K562 (cell line): ENCODE data around the gene SLC27A6. TPM values are rescaled to one million over a fixed set of nuclear protein-coding genes. Genes with fewer than 3 reads are reported as not detected.

Experiments
- ATAC-seq: fragments of 200-7000 bp; cut with Tn5 transposase; 3 replicates; pipeline ENCODE4 v1.9.1; 2020; ENCODE audit warnings: moderate library complexity
- BruUV-seq: library from RNA; stranded (reverse); fragments of 400-500 nt; replicated peaks from 2 replicates; lab custom pipeline; 2021; lab: Mats Ljungman, UMichigan
- CTCF ChIA-PET: fragments of 300-600 bp; formaldehyde crosslinking; extraction: SDS; loops from one replicate; lab custom pipeline; 2021; ENCODE audit warnings: low intra/inter-chr PET ratio; lab: Yijun Ruan, JAX
- POLR2A ChIA-PET: fragments of 300-600, 350-650 bp; sonication (Branson Sonifier 250); formaldehyde crosslinking; extraction: SDS; loops from one replicate; lab custom pipeline; 2021; ENCODE audit warnings: antibody characterized with exemption, inconsistent platforms; lab: Yijun Ruan, JAX
- DNase-seq, 4 experiments: peaks; one replicate each; pipeline versions ENCODE4 v3.0.0 to v3.0.0-alpha.2; 2011 to 2018; ENCODE audit warnings: low spot score in 3 of 4, mixed read lengths in 3 of 4; ENCODE audit errors: extremely low read depth in 1 of 4
- FAIRE-seq: peaks from 2 replicates; lab custom pipeline; 2011; peaks lifted over from hg19 to GRCh38; lab: Jason Lieb, UNC
- H2AFZ ChIP-seq: 2 replicates; pipeline ENCODE4 v1.6.0; 2011; ENCODE audit warnings: low read depth, low read length, control low read depth, inconsistent platforms
- H3K27ac ChIP-seq: fragments of 200-600 bp; 3 replicates; pipeline ENCODE4 v1.8.0; 2011; ENCODE audit warnings: low read depth, mild to moderate bottlenecking, control low read depth, inconsistent platforms, low read length, moderate library complexity, mixed read lengths; ENCODE audit errors: extremely low read depth
- H3K27me3 ChIP-seq, 2 experiments: fragments of 300-600 bp in 1 of 2; 2 replicates in 1 of 2; 3 replicates in 1 of 2; pipeline versions ENCODE4 v1.6.0 to v1.8.0; 2011; ENCODE audit warnings: inconsistent platforms in 2 of 2, low read length in 2 of 2, mild to moderate bottlenecking in 1 of 2, mixed read lengths in 1 of 2, moderate library complexity in 1 of 2; ENCODE audit not compliant: control insufficient read depth in 2 of 2, insufficient read depth in 2 of 2
- H3K36me3 ChIP-seq: fragments of 300-600 bp; 3 replicates; pipeline ENCODE4 v1.8.0; 2011; ENCODE audit warnings: mild to moderate bottlenecking, low read length, inconsistent platforms; ENCODE audit not compliant: control insufficient read depth, insufficient read depth
- H3K4me1 ChIP-seq, 2 experiments: fragments of 200-600 bp in 1 of 2; replicated peaks in 1 of 2; 2 replicates in 1 of 2; 3 replicates in 1 of 2; pipeline versions ENCODE4 v1.5.1 to v1.8.0; 2011; ENCODE audit warnings: inconsistent platforms in 2 of 2, low read length in 2 of 2, mild to moderate bottlenecking in 1 of 2, mixed read lengths in 1 of 2, moderate library complexity in 1 of 2; ENCODE audit not compliant: control insufficient read depth in 2 of 2, insufficient read depth in 2 of 2
- H3K4me2 ChIP-seq: 2 replicates; pipeline ENCODE4 v1.6.1; 2011; ENCODE audit warnings: low read length, control low read depth, inconsistent platforms, mixed read lengths; ENCODE audit not compliant: insufficient read depth
- H3K4me3 ChIP-seq: fragments of 200-600 bp; sonication (generic), shearing (Covaris generic); 2 replicates; pipeline ENCODE4 v1.5.1; 2016; ENCODE audit warnings: control low read depth, inconsistent platforms
- H3K79me2 ChIP-seq: fragments of 200-600 bp; 3 replicates; pipeline ENCODE4 v1.8.0; 2011; ENCODE audit warnings: low read length, inconsistent platforms; ENCODE audit not compliant: control insufficient read depth, insufficient read depth
- H3K9ac ChIP-seq, 2 experiments: 2 replicates each; pipeline versions ENCODE4 v1.6.0 to v1.6.1; 2011; ENCODE audit warnings: low read depth in 2 of 2, low read length in 2 of 2, control low read depth in 1 of 2, inconsistent platforms in 1 of 2, mild to moderate bottlenecking in 1 of 2, mixed read lengths in 1 of 2; ENCODE audit not compliant: insufficient read depth in 1 of 2
- H3K9me1 ChIP-seq: one replicate; pipeline ENCODE4 v1.6.0; 2011; ENCODE audit warnings: inconsistent platforms, mild to moderate bottlenecking, low read length, moderate library complexity; ENCODE audit not compliant: control insufficient read depth, insufficient read depth
- H3K9me3 ChIP-seq: replicated peaks from 2 replicates; pipeline ENCODE4 v1.5.1; 2011; ENCODE audit warnings: low read depth, low read length, inconsistent platforms; ENCODE audit not compliant: control insufficient read depth, insufficient read depth
- H4K20me1 ChIP-seq: replicated peaks from 2 replicates; pipeline ENCODE4 v1.6.1; 2011; ENCODE audit warnings: low read length, inconsistent platforms, mixed read lengths; ENCODE audit not compliant: control insufficient read depth, insufficient read depth
- FOXK1 ChIP-seq: sonication (generic); formaldehyde crosslinking; IDR thresholded peaks from 2 replicates; pipeline ENCODE4 v1.8.0; 2022; ENCODE audit warnings: missing genetic modification reagents, mild to moderate bottlenecking, borderline replicate concordance
- HDGF ChIP-seq: fragments of 450-650 bp; IDR thresholded peaks from 2 replicates; pipeline ENCODE4 v1.6.1; 2016
- ILK ChIP-seq: fragments of 450-650 bp; IDR thresholded peaks from 2 replicates; pipeline ENCODE4 v1.6.1; 2016; ENCODE audit warnings: missing genetic modification characterization, low read depth, mild to moderate bottlenecking, missing compliant biosample characterization, moderate library complexity, borderline replicate concordance
- MCM2 ChIP-seq: fragments of 450-650 bp; IDR thresholded peaks from 2 replicates; pipeline ENCODE4 v1.6.1; 2017; ENCODE audit warnings: low read depth, mild to moderate bottlenecking
- NFIC ChIP-seq: fragments of 450-650 bp; IDR thresholded peaks from 2 replicates; pipeline ENCODE4 v1.6.1; 2017; ENCODE audit warnings: mild to moderate bottlenecking, inconsistent platforms
- NRF1 ChIP-seq, 2 experiments: fragments of 450-650 bp; IDR thresholded peaks in 1 of 2; conservative IDR thresholded peaks in 1 of 2; 2 replicates each; pipeline ENCODE4 v1.6.1; 2014; ENCODE audit warnings: mild to moderate bottlenecking in 2 of 2
- PML ChIP-seq: IDR thresholded peaks from 2 replicates; pipeline ENCODE4 v1.6.1; 2012; ENCODE audit warnings: low read length, inconsistent platforms
- RBM34 ChIP-seq: fragments of 200-400 bp; formaldehyde crosslinking; IDR thresholded peaks from 2 replicates; pipeline ENCODE4 v1.6.1; 2018; ENCODE audit warnings: low read length, borderline replicate concordance; ENCODE audit not compliant: insufficient read depth
- WGBS: fragments of 100-300 bp; shearing (Covaris generic); methylation state at CpG from one replicate; pipeline ENCODE4 v1.1.6; 2016; ENCODE audit warnings: low coverage, mixed read lengths; ENCODE audit not compliant: insufficient coverage; ENCODE audit errors: missing lambda C conversion rate; 5-methylcytosine and 5-hydroxymethylcytosine counted together
- in situ Hi-C: fragments of 300-500 bp; cut with MboI; formaldehyde crosslinking; loops from 4 replicates; pipeline ENCODE4 v1.15.0; 2018; ENCODE audit warnings: inconsistent platforms, mixed read lengths
- intact Hi-C: fragments of 100-400 bp; cut with micrococcal nuclease; formaldehyde crosslinking; loops from 2 replicates; pipeline ENCODE4 v1.14.2; 2022
- polyA plus RNA-seq, 8 experiments: library from polyadenylated mRNA; depleted of rRNA in 4 of 8; stranded (reverse) in 5 of 8; unstranded in 3 of 8; fragments of >200 nt; fragmentation: Nextera tagmentation in 2 of 8; fragmentation: Illumina TruSeq in 1 of 8; extraction: Ambion mirVana in 2 of 8; extraction: Trizol in 1 of 8; gene quantifications; 2 replicates each; pipeline versions ENCODE4 v1.2.1 to v1.2.3, GENCODE V29; 2011 to 2014; ENCODE audit warnings: inconsistent platforms in 1 of 8, missing spikeins in 1 of 8
- total RNA-seq, 7 experiments: library from RNA; depleted of rRNA in 6 of 7; stranded (reverse); fragments of >200 nt in 6 of 7; fragmentation: Illumina TruSeq in 2 of 7; extraction: Trizol in 2 of 7; gene quantifications; 2 replicates each; pipeline versions ENCODE4 v1.2.1 to v1.2.3, GENCODE V29; 2011 to 2021; ENCODE audit warnings: low replicate concordance in 1 of 7
- TF ChIP-seq, protein P1 (sequence below): fragments of 250-450 bp; sonication (Bioruptor Pico); IDR thresholded peaks from 2 replicates; pipeline ENCODE4 v1.5.0; 2020; ENCODE audit warnings: mild to moderate bottlenecking
- TF ChIP-seq, protein P2 (sequence below), 2 experiments: IDR thresholded peaks; 2 replicates each; pipeline ENCODE4 v1.6.1; 2011; ENCODE audit warnings: borderline replicate concordance in 1 of 2, control low read depth in 1 of 2, low read depth in 1 of 2, low read length in 1 of 2, mild to moderate bottlenecking in 1 of 2, mixed read lengths in 1 of 2, moderate library complexity in 1 of 2; ENCODE audit not compliant: insufficient read depth in 1 of 2, insufficient read length in 1 of 2, poor library complexity in 1 of 2, severe bottlenecking in 1 of 2; ENCODE audit errors: extremely low read depth in 1 of 2
- TF ChIP-seq, protein P3 (sequence below): fragments of 450-650 bp; IDR thresholded peaks from 2 replicates; pipeline ENCODE4 v1.6.1; 2016; ENCODE audit warnings: low read depth, mild to moderate bottlenecking, moderate library complexity
- TF ChIP-seq, protein P4 (sequence below): fragments of 450-650 bp; IDR thresholded peaks from 2 replicates; pipeline ENCODE4 v1.7.0; 2016; ENCODE audit warnings: borderline replicate concordance

Gene SLC27A6
- total and polyA plus RNA-seq, 9 of the 15 experiments (the other 6 are each of a cell fraction or from before 2014, with no cell fraction given) = 0.56 to 1.9 (median 1.2) TPM

DNA sequence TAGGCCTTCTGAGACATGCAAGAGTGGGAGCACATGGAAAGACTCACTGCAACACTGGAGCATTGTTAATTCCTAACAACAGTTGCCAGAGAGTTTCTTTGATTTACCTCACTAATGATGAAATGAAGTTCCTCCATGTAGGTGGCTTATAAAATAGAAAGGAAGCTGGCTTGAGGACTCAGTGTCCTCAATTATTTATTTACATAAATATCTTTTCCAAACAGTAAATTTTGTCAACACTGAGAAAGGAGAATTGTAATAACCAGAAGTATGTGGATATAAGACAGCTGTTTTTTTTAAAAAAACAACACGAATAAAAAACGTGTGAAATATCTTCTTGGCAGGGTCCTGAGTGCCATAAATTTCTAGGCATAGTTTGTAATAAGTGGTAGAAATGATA lies 9.1 kb upstream of the SLC27A6 start:
- H3K27ac ChIP-seq = no peak overlapping the region
- in situ Hi-C loops (no loop called here), intact Hi-C loops (no loop called here)
- DNase-seq (no peak), ATAC-seq (no peak), FAIRE-seq (no peak)
- no peaks in the 10 kb centered on the region for H3K79me2 ChIP-seq
- POLR2A ChIA-PET = no interaction called here
- TF ChIP-seq HDGF = no peak
- TF ChIP-seq, protein P1, sequence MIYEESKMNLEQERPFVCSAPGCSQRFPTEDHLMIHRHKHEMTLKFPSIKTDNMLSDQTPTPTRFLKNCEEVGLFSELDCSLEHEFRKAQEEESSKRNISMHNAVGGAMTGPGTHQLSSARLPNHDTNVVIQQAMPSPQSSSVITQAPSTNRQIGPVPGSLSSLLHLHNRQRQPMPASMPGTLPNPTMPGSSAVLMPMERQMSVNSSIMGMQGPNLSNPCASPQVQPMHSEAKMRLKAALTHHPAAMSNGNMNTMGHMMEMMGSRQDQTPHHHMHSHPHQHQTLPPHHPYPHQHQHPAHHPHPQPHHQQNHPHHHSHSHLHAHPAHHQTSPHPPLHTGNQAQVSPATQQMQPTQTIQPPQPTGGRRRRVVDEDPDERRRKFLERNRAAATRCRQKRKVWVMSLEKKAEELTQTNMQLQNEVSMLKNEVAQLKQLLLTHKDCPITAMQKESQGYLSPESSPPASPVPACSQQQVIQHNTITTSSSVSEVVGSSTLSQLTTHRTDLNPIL = no peak
- no peak for TF ChIP-seq RBM34
- no peak for TF ChIP-seq NFIC
- TF ChIP-seq MCM2 = no peak
- TF ChIP-seq, protein P2, sequence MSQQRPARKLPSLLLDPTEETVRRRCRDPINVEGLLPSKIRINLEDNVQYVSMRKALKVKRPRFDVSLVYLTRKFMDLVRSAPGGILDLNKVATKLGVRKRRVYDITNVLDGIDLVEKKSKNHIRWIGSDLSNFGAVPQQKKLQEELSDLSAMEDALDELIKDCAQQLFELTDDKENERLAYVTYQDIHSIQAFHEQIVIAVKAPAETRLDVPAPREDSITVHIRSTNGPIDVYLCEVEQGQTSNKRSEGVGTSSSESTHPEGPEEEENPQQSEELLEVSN (IDR thresholded peaks at IDR 0.05; ENCODE audit: borderline replicate concordance in 1 of 2, extremely low read depth in 1 of 2, insufficient read depth in 1 of 2, insufficient read length in 1 of 2, low read depth in 1 of 2, low read length in 1 of 2, poor library complexity in 1 of 2, severe bottlenecking in 1 of 2) = no peak
- TF ChIP-seq, protein P3, sequence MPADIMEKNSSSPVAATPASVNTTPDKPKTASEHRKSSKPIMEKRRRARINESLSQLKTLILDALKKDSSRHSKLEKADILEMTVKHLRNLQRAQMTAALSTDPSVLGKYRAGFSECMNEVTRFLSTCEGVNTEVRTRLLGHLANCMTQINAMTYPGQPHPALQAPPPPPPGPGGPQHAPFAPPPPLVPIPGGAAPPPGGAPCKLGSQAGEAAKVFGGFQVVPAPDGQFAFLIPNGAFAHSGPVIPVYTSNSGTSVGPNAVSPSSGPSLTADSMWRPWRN = no peak
- TF ChIP-seq, protein P4, sequence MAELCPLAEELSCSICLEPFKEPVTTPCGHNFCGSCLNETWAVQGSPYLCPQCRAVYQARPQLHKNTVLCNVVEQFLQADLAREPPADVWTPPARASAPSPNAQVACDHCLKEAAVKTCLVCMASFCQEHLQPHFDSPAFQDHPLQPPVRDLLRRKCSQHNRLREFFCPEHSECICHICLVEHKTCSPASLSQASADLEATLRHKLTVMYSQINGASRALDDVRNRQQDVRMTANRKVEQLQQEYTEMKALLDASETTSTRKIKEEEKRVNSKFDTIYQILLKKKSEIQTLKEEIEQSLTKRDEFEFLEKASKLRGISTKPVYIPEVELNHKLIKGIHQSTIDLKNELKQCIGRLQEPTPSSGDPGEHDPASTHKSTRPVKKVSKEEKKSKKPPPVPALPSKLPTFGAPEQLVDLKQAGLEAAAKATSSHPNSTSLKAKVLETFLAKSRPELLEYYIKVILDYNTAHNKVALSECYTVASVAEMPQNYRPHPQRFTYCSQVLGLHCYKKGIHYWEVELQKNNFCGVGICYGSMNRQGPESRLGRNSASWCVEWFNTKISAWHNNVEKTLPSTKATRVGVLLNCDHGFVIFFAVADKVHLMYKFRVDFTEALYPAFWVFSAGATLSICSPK = no peak
- no peak for TF ChIP-seq NRF1 (conservative IDR thresholded peaks at IDR 0.05 in 1 of 2, IDR thresholded peaks at IDR 0.05 in 1 of 2)
- TF ChIP-seq FOXK1 (CRISPR knock-in tag) = no peak
- TF ChIP-seq PML = no peak
- TF ChIP-seq ILK (tag) = no peak
- no peaks in the 10 kb centered on the region for H3K36me3 ChIP-seq
- no peak overlapping the region for H2AFZ ChIP-seq
- H3K4me3 ChIP-seq = no peak overlapping the region
- H3K9me3 ChIP-seq = no peaks in the 10 kb centered on the region
- H3K4me2 ChIP-seq = no peak overlapping the region
- no peaks in the 10 kb centered on the region for H3K27me3 ChIP-seq
- 6% methylated on average over 2 of the region's 2 CpGs for whole genome bisulfite sequencing
- CTCF ChIA-PET = no interaction called here
- BruUV-seq = no TSS peak
- no peaks in the 10 kb centered on the region for H4K20me1 ChIP-seq
- no peaks in the 10 kb centered on the region for H3K4me1 ChIP-seq
- no peaks in the 10 kb centered on the region for H3K9me1 ChIP-seq
- H3K9ac ChIP-seq = no peak overlapping the region
